WTC11 (cell line): ENCODE measurements around the gene COBLL1. TPM values are rescaled to one million over a fixed set of nuclear protein-coding genes. Genes with fewer than 3 reads are reported as not detected.

Experiments used
- ATAC-seq: fragments of 200-7000 bp; cut with Tn5 transposase; 2 replicates; pipeline ENCODE4 v1.10.0; 2021; ENCODE audit warnings: mild to moderate bottlenecking, moderate library complexity
- CTCF ChIA-PET: fragments of 300-600 bp; sonication (Branson Sonifier 250); formaldehyde crosslinking; loops from one replicate; lab custom pipeline; 2021; ENCODE audit warnings: antibody characterized with exemption; lab: Charles Lee
- POLR2A ChIA-PET: fragments of 350-600 bp; sonication (Branson Sonifier 250); formaldehyde crosslinking; loops from one replicate; lab custom pipeline; 2021; ENCODE audit warnings: antibody characterized with exemption; lab: Charles Lee
- DNase-seq: peaks from one replicate; pipeline ENCODE4 v3.0.0; 2021; ENCODE audit warnings: low spot score
- H3K27ac Mint-ChIP-seq: 2 replicates; pipeline ENCODE4 v1.8.0; 2021; ENCODE audit warnings: mixed read lengths
- H3K27me3 Mint-ChIP-seq: 2 replicates; pipeline ENCODE4 v1.8.0; 2021; ENCODE audit warnings: low read depth, mild to moderate bottlenecking, moderate library complexity, mixed read lengths
- H3K36me3 Mint-ChIP-seq: 2 replicates; pipeline ENCODE4 v1.8.0; 2021; ENCODE audit warnings: mixed read lengths
- H3K4me1 Mint-ChIP-seq: 2 replicates; pipeline ENCODE4 v1.8.0; 2022; ENCODE audit warnings: mixed read lengths
- H3K4me3 Mint-ChIP-seq: 2 replicates; pipeline ENCODE4 v1.8.0; 2021; ENCODE audit warnings: mild to moderate bottlenecking, moderate library complexity, mixed read lengths
- H3K9me3 Mint-ChIP-seq: 2 replicates; pipeline ENCODE4 v1.8.0; 2021; ENCODE audit warnings: mixed read lengths
- ATF1 ChIP-seq: sonication (generic); formaldehyde crosslinking; IDR thresholded peaks from 2 replicates; pipeline ENCODE4 v1.8.1; 2023; ENCODE audit warnings: mild to moderate bottlenecking, moderate library complexity, missing genetic modification reagents
- E2F1 ChIP-seq: sonication (generic); formaldehyde crosslinking; IDR thresholded peaks from 2 replicates; pipeline ENCODE4 v1.8.0; 2022; ENCODE audit warnings: mild to moderate bottlenecking, missing genetic modification reagents
- ESRRA ChIP-seq: sonication (generic); formaldehyde crosslinking; IDR thresholded peaks from 2 replicates; pipeline ENCODE4 v1.8.1; 2022; ENCODE audit warnings: mild to moderate bottlenecking, missing genetic modification reagents, borderline replicate concordance
- GTF2I ChIP-seq: fragments of 250-450 bp; sonication (Bioruptor Pico); conservative IDR thresholded peaks from 2 replicates; pipeline ENCODE4 v1.4.0; 2021; ENCODE audit warnings: mild to moderate bottlenecking
- KAT7 ChIP-seq: sonication (generic); formaldehyde crosslinking; IDR thresholded peaks from 2 replicates; pipeline ENCODE4 v1.8.1; 2023; ENCODE audit warnings: missing genetic modification reagents, mild to moderate bottlenecking, borderline replicate concordance
- NFE2L1 ChIP-seq: sonication (generic); formaldehyde crosslinking; IDR thresholded peaks from 2 replicates; pipeline ENCODE4 v1.8.1; 2023; ENCODE audit warnings: missing genetic modification reagents
- OVOL2 ChIP-seq: fragments of 250-450 bp; sonication (Bioruptor Pico); IDR thresholded peaks from 2 replicates; pipeline ENCODE4 v1.9.0; 2021; ENCODE audit warnings: mild to moderate bottlenecking, borderline replicate concordance
- PRDM15 ChIP-seq: sonication (generic); formaldehyde crosslinking; IDR thresholded peaks from 2 replicates; pipeline ENCODE4 v1.8.0; 2022; ENCODE audit warnings: missing genetic modification reagents
- PRRX2 ChIP-seq: fragments of 250-450 bp; sonication (Bioruptor Pico); IDR thresholded peaks from 2 replicates; pipeline ENCODE4 v1.8.0; 2021; ENCODE audit warnings: mild to moderate bottlenecking
- SMAD4 ChIP-seq: sonication (generic); formaldehyde crosslinking; IDR thresholded peaks from 2 replicates; pipeline ENCODE4 v1.8.0; 2022; ENCODE audit warnings: mild to moderate bottlenecking, missing genetic modification reagents
- SP1 ChIP-seq: sonication (generic); formaldehyde crosslinking; conservative IDR thresholded peaks from 2 replicates; pipeline ENCODE4 v1.8.1; 2022; ENCODE audit warnings: missing genetic modification reagents
- TP53 ChIP-seq: sonication (generic); formaldehyde crosslinking; IDR thresholded peaks from 2 replicates; pipeline ENCODE4 v1.8.1; 2023; ENCODE audit warnings: mild to moderate bottlenecking, missing genetic modification reagents
- ZMAT4 ChIP-seq: fragments of 250-450 bp; sonication (Bioruptor Pico); IDR thresholded peaks from 2 replicates; pipeline ENCODE4 v1.9.0; 2021; ENCODE audit warnings: mild to moderate bottlenecking
- ZNF121 ChIP-seq: sonication (generic); formaldehyde crosslinking; IDR thresholded peaks from 2 replicates; pipeline ENCODE4 v1.8.0; 2023; ENCODE audit warnings: missing genetic modification reagents
- ZNF396 ChIP-seq: fragments of 250-450 bp; sonication (Bioruptor Pico); IDR thresholded peaks from 2 replicates; pipeline ENCODE4 v1.8.0; 2021; ENCODE audit warnings: mild to moderate bottlenecking, moderate library complexity, borderline replicate concordance
- ZNF416 ChIP-seq: fragments of 250-450 bp; sonication (Bioruptor Pico); IDR thresholded peaks from 2 replicates; pipeline ENCODE4 v1.9.0; 2021; ENCODE audit warnings: mild to moderate bottlenecking, inconsistent platforms
- total RNA-seq: library from RNA; stranded (reverse); gene quantifications from 3 replicates; pipeline ENCODE4 v1.2.3, GENCODE V29; 2021
- TF ChIP-seq, protein P1 (sequence below): sonication (generic); formaldehyde crosslinking; IDR thresholded peaks from 2 replicates; pipeline ENCODE4 v1.8.1; 2023; ENCODE audit warnings: mild to moderate bottlenecking, missing genetic modification reagents, moderate library complexity
- TF ChIP-seq, protein P2 (sequence below): sonication (generic); formaldehyde crosslinking; IDR thresholded peaks from 2 replicates; pipeline ENCODE4 v1.8.1; 2022; ENCODE audit warnings: missing genetic modification reagents, borderline replicate concordance
- TF ChIP-seq, protein P3 (sequence below): sonication (generic); formaldehyde crosslinking; IDR thresholded peaks from 2 replicates; pipeline ENCODE4 v1.8.1; 2023; ENCODE audit warnings: mild to moderate bottlenecking, missing genetic modification reagents, borderline replicate concordance

The COBLL1 gene
- total RNA-seq, 1 experiment from 2014 or later: 5.8 TPM

- no peaks in the 10 kb centered on the region for H3K27me3 Mint-ChIP-seq
- TF ChIP-seq ZNF121 (CRISPR knock-in tag) (no peak), OVOL2 (CRISPR knock-in tag) (no peak), ZNF416 (no peak), PRRX2 (CRISPR knock-in tag) (no peak), ZMAT4 (CRISPR knock-in tag) (no peak), ATF1 (CRISPR knock-in tag) (no peak), GTF2I (CRISPR knock-in tag) (no peak), SMAD4 (CRISPR knock-in tag) (no peak), NFE2L1 (CRISPR knock-in tag) (no peak), E2F1 (CRISPR knock-in tag) (no peak), ZNF396 (CRISPR knock-in tag) (no peak), SP1 (no peak), KAT7 (CRISPR knock-in tag) (no peak), PRDM15 (no peak), TP53 (CRISPR knock-in tag) (no peak), ESRRA (CRISPR knock-in tag) (no peak)
- TF ChIP-seq, protein P1, sequence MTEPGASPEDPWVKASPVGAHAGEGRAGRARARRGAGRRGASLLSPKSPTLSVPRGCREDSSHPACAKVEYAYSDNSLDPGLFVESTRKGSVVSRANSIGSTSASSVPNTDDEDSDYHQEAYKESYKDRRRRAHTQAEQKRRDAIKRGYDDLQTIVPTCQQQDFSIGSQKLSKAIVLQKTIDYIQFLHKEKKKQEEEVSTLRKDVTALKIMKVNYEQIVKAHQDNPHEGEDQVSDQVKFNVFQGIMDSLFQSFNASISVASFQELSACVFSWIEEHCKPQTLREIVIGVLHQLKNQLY: no peak
- TF ChIP-seq, protein P2, sequence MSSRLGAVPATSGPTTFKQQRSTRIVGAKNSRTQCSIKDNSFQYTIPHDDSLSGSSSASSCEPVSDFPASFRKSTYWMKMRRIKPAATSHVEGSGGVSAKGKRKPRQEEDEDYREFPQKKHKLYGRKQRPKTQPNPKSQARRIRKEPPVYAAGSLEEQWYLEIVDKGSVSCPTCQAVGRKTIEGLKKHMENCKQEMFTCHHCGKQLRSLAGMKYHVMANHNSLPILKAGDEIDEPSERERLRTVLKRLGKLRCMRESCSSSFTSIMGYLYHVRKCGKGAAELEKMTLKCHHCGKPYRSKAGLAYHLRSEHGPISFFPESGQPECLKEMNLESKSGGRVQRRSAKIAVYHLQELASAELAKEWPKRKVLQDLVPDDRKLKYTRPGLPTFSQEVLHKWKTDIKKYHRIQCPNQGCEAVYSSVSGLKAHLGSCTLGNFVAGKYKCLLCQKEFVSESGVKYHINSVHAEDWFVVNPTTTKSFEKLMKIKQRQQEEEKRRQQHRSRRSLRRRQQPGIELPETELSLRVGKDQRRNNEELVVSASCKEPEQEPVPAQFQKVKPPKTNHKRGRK: no peak
- TF ChIP-seq, protein P3, sequence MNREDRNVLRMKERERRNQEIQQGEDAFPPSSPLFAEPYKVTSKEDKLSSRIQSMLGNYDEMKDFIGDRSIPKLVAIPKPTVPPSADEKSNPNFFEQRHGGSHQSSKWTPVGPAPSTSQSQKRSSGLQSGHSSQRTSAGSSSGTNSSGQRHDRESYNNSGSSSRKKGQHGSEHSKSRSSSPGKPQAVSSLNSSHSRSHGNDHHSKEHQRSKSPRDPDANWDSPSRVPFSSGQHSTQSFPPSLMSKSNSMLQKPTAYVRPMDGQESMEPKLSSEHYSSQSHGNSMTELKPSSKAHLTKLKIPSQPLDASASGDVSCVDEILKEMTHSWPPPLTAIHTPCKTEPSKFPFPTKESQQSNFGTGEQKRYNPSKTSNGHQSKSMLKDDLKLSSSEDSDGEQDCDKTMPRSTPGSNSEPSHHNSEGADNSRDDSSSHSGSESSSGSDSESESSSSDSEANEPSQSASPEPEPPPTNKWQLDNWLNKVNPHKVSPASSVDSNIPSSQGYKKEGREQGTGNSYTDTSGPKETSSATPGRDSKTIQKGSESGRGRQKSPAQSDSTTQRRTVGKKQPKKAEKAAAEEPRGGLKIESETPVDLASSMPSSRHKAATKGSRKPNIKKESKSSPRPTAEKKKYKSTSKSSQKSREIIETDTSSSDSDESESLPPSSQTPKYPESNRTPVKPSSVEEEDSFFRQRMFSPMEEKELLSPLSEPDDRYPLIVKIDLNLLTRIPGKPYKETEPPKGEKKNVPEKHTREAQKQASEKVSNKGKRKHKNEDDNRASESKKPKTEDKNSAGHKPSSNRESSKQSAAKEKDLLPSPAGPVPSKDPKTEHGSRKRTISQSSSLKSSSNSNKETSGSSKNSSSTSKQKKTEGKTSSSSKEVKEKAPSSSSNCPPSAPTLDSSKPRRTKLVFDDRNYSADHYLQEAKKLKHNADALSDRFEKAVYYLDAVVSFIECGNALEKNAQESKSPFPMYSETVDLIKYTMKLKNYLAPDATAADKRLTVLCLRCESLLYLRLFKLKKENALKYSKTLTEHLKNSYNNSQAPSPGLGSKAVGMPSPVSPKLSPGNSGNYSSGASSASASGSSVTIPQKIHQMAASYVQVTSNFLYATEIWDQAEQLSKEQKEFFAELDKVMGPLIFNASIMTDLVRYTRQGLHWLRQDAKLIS: no peak
- TF ChIP-seq, all 79 proteins: peak for 0
- DNase-seq: no peak
- no peak overlapping the region for H3K27ac Mint-ChIP-seq
- CTCF ChIA-PET: no interaction called here
- H3K4me3 Mint-ChIP-seq: no peak overlapping the region
- no peaks in the 10 kb centered on the region for H3K9me3 Mint-ChIP-seq
- no peaks in the 10 kb centered on the region for H3K36me3 Mint-ChIP-seq
- no peaks in the 10 kb centered on the region for H3K4me1 Mint-ChIP-seq
- POLR2A ChIA-PET: no interaction called here
- ATAC-seq: no peak
Measured at GRCh38 chr2:164764474-164764873, 77.1 kb downstream of the COBLL1 start.
